HG03575 (cell line): ENCODE results near the gene ABLIM3.

Experiments
- ATAC-seq: cut with Tn5 transposase; IDR thresholded peaks from one replicate; pipeline ENCODE4 v1.9.1; 2021; ENCODE audit not compliant: unreplicated experiment, insufficient number of reproducible peaks, low FRiP score; ENCODE audit errors: extremely low read depth

The ABLIM3 gene

DNA sequence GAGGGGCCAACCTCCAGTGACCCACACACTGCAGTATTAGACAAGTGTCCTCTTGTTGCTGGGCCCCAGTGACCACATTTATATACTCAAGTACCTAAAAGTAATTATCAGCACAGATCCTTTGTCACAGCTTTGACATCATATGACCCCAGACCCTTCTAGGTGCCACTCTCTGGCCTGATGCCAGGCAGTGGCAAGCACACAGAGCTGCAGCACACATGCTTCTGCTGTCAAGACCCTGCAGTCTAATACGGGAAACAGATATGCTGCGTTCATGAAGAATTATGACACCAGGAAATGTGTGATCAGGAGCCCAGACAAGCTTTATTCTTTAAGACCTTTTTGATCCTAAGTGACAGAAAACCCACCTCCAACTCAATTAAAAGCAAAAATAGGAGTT is 66.5 kb downstream of the ABLIM3 start:
- ATAC-seq: no peak

DNA sequence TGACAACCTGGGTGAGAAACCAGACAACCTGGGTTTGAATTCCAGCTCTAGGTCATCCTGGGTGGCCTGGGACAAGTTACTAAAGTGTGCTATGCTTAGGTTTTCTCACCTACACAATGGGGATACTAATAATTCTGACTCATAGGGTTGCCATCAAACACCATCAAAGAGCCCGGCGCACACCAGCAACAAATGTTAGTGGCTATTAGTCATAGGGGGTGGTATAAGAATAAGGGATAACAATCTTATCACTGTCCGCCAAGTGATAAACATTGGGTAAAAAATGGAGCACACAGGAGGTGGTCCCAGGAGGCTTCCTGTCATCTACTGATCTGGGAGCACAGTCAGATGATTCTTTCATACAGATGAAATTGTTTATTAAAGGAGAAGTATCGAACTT is 68.9 kb downstream of the ABLIM3 start:
- ATAC-seq: no peak

DNA sequence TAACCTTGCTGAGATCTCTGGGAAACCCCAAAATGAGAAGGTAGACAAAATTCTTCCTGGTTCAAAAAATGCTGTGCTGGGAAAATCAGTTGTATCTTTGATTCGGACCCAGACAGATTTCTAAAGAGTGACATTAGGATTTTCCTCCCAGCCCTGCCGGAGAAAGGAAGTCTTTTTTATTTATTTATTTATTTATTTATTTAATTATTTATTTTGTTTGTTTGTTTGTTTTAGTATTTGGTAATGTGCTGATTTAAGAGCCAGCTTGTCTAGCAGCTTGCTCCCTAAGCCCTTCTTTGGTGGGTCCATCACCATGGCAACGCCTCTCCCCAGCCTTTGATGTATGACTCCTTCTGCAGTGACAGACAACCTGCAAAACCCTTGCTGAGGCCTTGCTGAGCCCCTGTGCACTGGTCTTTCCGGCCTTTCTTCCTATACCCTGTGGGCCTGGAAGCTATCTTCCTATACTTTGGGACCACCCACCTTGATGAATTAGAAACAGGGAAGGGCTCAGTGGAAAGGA is 69.7 kb downstream of the ABLIM3 start:
- ATAC-seq: no peak

DNA sequence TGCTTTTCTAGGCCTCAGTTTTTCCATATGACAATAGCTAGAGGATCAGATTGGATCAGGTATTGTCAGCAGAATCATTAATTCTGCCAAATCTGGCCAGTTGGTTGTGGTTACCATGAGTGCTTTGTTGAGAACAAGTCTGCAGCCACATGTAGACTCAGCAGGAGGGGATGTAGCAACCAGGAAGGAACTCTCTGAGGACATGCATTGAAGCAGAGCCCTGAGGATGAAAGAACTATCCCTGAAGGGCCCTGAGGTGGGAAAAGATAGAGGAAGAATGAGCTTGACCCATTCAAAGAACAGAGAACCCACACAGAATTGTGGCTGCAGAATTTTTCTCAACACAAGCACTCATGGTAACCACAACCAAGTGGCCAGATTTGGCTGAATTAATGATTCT is 70.3 kb downstream of the ABLIM3 start:
- no peak for ATAC-seq

DNA sequence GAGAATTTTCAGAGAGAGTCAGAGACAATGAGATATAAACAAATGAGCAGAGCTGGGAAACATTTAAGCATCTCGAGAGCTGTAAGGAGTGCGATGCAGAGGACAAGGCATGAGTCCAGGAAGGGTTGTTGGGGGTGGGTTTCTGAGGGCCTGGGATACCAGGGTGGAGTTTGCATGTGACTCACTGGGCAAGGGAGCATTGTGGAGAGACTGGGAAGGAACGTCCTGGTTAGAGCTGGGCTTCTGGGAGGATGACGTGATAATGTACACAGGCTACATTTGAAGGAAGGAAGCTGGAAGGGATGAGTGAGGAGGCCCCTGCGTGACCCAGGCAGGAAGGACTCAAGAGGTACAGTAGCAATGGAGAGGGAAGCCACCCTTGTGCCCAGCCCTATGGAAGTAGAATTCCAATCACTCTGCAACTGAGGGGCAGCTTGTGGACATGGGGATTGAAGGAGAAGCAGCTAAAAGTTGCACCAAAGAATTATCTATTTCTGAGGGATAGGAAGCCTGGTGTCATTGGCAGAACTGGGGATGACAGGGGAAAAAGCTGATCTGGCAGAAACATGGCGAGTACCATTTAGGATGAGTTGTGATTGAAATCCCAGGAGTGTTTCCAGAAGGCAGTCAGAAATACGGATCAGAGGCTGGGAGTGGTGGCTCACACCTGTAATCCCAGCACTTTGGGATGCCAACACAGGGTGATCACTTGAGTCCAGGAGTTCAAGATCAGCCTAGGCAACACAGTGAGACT is 71.1 kb downstream of the ABLIM3 start:
- ATAC-seq: no peak

DNA sequence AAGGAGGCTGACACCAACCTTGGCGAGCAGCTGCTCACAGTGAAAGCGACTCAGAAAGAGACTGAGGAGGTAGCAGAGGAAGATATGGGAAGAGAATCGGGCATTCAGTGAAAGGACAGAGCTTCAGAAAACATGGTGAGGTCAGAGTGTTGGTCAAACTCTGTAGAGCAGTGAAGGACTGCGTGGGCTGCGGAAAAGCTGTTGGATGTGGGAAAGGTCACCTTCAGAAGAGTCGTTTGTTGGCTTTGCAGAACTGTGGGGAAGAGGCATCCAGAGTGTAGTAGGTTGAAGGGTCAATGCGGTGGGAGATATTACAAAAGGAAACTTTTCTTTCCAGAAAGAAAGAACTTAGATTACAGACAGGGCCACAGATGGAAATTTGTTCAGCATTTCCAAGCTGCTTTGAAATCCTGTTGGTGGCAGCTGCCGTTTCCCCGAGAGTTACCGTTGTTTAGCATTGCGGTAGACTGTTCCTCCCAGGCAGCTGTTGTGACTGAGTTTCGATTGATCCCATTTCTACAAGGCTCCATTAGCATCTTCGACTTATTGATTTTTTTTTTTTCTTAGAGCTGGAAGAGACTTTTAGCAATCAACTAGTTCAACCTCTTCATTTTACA is 72.1 kb downstream of the ABLIM3 start:
- no peak for ATAC-seq

DNA sequence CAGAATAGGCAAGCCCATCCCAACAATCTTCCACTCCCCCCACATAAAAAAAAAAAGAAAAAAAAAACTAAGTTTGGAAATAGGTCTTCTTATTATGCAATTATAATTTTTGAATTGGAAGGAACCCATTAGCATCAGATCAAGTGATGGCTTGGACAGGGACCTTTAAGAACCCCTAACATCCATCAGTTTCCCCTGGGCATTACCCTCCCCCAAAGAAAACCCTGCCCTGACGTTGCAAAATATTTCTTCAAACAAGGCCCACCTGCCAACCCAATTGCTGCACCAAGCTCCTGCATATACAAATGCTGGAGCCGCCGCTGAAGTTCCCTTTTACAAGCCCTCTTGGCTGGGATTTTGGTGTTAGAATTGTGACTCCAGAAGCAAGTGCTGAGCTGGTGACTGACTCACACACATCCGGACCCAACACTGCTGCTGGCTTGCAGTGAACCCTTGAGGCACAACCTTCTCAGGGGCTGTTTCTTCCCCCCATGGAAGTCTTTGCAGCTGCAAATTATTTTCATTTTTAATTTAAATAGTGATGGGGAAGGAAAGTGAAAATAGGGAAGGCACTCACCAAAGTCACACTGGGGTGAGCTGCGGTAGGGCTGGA is 74.3 kb downstream of the ABLIM3 start:
- no peak for ATAC-seq

DNA sequence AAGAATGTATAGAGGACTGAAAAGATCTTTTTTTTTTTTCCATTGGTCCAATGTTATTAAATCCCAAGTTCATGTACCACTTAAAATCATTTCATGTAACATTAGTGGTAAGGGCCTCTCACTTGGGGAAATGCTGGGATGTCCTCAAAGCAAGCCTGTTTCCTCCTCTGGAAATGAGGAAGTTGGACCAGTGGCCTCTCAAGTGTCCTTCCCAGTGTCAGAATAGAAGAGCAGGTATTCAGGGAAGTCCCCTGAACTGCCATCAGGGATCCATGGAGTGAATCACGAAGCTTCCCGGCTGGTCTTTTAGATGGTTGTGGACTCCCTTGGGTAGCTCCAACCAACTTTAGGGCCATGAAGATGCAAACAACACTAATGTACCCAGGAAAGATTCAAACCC is 75.2 kb downstream of the ABLIM3 start:
- no peak for ATAC-seq

DNA sequence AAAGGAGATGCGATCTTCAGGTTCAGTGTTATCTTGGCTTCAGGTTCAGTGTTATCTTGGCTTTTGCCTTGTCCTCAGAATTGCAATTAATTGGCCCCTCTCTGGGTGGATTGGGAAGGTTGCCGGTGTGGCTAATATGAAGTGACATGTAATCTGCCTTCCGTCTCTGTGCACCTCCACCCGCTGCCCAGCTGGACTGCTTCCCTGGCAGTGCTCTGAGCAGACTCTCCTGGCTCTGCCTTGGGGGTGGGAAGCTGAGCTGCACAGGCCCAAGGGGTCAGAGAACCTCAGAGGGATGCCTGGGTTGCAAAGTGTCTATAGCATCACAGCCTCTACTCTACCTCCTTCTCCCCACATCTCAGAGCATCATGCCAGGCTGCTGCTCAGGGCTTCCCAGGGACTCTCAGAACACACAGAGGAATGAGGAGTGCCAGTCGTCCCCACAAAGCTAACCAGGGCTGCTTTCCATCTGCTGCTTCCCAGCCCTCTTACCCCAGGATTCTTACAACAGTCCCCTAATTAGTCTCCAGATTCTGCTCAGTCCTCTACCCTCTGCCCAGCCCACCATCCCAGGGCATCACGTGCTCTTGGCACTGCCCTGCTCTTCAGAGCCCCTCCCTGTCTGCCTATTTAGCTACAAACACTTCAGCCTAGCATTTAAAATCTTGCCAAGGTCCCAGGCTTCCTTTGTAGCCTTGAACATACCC is 76.0 kb downstream of the ABLIM3 start:
- no peak for ATAC-seq

DNA sequence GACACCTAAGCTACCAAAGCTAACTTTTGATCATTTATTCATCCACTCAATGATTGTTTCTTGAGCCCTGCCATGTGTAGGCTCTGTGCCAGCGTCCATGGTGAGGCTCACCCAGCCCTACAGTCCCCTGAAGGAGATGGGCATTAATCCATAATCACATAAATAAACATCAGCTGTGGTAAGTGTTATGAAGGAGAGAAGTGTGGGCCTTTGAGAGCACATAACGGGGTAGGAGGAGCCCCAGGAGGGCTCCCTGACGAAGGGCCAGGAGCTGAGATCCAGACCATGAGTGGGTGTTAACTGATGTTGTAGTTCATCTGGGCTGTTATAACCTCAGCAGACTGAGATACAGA is 76.5 kb downstream of the ABLIM3 start:
- no peak for ATAC-seq

DNA sequence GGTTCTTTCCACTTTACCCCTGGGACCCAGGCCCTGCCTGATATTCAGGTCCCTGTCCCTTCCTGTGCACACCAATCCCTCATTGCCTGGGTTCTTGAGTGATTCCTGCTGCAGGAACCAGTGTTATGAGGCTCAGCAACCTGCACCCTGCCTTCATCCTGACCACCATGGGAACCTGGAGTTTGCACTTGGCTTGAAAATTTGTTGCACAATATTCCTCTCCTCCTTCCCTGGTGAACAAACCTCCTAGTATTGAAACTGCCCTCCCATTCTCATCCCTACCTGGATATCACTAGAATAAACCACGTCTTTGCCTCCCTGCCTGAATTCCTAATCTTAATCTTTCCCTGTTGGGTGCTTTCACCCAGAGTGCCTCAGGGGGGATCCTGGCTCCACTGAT is 78.3 kb downstream of the ABLIM3 start:
- no peak for ATAC-seq

DNA sequence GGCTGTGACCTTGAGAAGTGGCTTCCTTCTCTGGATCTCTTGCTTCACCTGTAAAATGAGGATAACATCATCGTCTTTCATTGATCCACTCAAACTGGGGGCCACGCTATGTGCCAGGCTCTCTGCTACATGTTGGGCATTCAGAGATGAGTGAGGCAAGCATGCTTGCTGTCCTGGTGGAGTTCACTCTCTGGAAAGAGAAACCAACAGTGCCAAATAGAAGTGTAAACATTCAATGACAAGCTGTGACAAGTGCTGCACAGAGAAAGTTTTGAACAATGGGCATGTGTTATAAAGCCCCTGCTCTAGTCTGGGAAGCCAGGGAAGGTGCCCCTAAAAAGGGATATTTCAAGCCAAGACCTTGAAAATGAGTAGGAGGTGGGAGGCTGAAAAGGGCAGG is 79.5 kb downstream of the ABLIM3 start:
- ATAC-seq: no peak

DNA sequence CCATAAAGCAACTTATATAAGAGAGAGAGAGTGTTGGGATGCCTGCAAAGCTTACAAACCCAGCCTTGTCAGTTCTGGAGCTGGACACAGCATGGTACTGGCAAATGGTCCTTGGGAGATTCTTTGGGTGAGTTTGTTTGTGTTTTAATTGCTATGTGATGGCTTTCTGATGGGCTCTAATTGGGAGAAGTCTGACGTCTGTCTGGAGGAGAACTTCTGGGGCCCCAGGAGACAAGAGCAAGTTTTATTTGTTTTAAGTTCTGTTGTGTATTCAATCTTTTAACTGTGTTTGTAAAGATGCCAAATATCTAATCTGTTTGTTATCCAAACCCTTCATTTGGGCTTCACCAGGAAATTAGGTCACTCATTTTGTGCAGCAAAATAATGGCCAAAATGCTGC is 80.0 kb downstream of the ABLIM3 start:
- ATAC-seq: no peak

DNA sequence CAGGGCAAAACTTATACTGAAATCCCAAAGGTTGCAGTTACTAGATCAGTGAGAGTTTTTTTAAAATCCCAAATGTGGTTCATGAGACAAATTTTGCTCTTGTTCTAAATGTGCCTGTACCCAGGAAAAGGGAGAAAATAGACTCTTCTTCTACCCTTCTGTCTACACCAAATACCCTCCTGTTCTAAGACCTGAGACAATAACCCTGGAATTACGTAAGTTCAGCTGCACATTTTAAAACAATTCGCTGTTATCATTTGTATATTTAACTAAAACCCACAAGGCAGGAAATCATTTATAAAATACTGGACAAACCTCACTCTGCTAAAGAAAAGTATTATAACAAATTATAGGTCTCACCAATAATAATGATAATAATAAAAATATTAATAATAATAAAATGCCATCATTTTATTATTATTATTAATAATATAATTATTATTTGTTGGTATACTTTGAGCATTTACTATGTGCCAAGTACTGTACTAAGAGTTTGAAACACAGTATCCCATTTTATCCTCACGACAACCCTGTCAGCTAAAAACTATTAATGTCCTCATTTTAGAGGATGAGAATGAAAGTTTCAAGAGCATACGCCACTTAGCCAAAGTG is 80.5 kb downstream of the ABLIM3 start:
- ATAC-seq: no peak

DNA sequence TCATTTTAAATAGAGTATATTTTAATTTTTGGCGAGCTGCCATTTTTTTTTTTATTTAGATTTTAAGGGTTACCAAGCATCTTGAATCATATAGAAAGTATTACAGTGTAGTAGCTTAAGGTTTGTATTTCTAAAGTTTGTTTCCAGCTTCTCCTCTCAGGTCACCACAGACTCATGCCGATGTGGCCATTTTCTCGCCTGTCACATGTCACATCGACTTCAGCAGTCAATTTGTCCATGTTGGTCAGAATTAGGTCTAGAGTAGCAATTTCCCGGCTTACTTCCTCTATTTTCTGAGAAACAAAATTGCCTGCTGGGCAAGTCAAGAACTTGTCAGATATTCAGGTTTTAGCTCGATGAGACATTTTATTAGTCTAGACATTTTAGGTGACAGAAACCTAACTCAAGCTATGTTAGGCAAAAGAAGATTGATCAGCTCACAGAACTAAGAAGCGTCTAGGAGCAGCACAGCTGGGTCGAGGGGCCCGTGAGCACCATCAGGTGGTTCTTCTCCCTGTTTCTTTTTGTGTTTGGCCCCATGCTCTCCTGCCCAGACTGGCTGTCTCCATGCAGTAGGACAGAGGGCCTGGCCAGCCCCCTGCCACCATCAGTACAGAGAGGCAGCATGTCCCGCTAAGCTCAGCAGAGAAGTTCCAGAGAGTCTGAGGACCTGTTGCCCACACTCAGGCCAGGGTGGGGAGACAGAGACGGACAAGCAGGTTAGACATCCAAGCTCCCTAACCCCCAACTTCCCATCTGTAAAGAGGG is 82.0 kb downstream of the ABLIM3 start:
- no peak for ATAC-seq

DNA sequence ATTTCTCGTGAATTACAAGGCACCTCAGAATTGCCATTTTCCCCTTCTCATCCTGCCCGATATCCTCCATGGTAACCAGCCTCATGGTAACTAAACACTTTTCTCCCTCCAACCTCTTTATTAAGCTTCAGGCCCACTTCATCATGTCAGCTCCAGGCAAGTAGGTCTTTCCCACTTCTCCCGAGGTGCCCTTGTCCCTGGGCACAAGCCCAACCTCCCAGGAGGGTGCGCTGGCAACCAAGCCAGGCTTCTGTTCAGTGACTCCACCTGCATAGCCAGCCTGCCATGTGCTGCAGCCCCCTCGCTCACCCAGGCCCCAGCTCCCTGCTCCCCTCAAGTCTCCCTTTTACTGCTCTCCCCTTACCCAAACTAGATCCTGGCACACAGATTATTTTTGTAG is 83.0 kb downstream of the ABLIM3 start:
- ATAC-seq: no peak

DNA sequence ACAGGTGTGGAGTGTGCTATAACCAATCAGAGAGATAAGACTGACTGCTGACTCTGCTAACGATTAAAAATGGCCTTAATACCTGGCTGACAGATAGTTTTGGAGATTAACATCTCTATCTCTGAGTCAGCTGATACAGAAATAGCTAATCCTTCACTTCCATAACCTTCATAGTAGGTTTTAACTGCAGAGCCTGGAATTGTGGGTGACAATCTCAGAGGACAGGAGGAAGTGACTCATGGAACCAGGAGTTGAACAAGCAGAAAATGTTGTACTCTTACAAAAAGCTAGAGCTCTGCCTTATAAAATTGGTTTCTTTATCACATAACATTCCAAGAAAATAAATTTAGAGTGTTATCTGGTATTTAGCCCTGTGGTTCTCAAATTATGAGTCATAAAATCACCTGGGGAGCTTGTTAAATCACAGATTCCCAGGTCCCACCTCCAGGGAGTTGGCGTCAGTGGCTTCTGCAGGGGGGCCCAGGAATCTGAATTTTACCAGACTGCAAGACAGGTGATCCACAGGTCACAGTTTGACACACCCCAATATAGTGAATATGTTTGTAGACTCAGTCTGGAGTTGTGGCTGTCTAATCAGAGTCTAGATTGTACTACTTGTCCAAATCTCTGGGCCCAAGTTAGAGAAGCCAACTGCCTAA is 86.0 kb downstream of the ABLIM3 start:
- no peak for ATAC-seq

DNA sequence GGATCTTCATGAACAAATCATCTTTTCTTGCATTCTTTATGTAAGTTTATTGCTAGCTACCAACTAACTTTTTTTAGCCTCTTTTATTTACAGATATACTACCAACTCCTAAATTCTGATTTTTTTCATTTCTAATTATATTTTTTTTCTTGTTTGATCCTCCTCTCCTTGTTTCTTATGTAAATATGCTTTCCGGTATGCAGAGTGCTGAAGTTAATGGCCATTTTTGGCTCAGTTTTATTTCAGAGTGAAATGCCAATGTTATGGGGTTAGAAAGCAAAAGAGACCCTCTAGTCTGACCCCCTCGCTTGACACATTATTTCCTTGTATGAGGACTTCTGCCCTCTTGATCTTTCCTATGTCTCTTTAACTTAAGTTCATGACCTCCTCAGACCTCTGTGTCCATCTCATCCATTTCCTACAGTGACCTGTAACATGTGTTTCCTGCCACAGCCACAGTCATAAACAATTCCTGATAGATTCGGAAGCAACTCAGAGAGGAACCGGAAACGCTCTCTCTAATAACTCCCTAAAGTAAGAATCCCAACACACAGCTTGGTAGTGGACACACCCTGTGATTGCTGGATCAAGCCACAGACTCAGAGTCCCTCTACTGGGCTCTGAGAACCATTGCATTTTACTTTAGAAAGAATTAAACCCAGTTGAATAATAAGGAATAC is 87.5 kb downstream of the ABLIM3 start:
- no peak for ATAC-seq
